SK-N-SH treated with all-trans-retinoic acid at 6 μM for 48 hours (cell line): Measurements from ENCODE around the gene ZNF462.
"Not testable (repeated sequence)": the region's sequence is repeated elsewhere in the genome, so short reads cannot be mapped to it uniquely, and the experiment has no call there.

Experiments
- ATAC-seq: fragments of 200-7000 bp; cut with Tn5 transposase; 3 replicates; pipeline ENCODE4 v1.9.1; 2020; ENCODE audit warnings: mild to moderate bottlenecking, moderate library complexity
- ARNTL ChIP-seq: fragments of 450-650 bp; formaldehyde crosslinking; IDR thresholded peaks from 2 replicates; pipeline ENCODE4 v1.5.0; 2020; ENCODE audit warnings: low read depth, mild to moderate bottlenecking, moderate library complexity, borderline replicate concordance
- CREB5 ChIP-seq: fragments of 250-450 bp; sonication (Bioruptor Pico); IDR thresholded peaks from 2 replicates; pipeline ENCODE4 v1.5.1; 2020; ENCODE audit warnings: low read depth, mild to moderate bottlenecking, moderate library complexity
- GLIS3 ChIP-seq: fragments of 250-450 bp; sonication (Bioruptor Pico); IDR thresholded peaks from 2 replicates; pipeline ENCODE4 v1.5.0; 2020; ENCODE audit warnings: mild to moderate bottlenecking, moderate library complexity
- ISL1 ChIP-seq: fragments of 250-450 bp; sonication (Bioruptor Pico); IDR thresholded peaks from 2 replicates; pipeline ENCODE4 v2.1.2; 2022; ENCODE audit warnings: mild to moderate bottlenecking, moderate library complexity
- PATZ1 ChIP-seq: fragments of 250-450 bp; sonication (Bioruptor Pico); IDR thresholded peaks from 2 replicates; pipeline ENCODE4 v1.8.0; 2020; ENCODE audit warnings: mild to moderate bottlenecking, moderate library complexity, borderline replicate concordance
- PPARA ChIP-seq: fragments of 250-450 bp; sonication (Bioruptor Pico); IDR thresholded peaks from 2 replicates; pipeline ENCODE4 v1.5.0; 2020; ENCODE audit warnings: mild to moderate bottlenecking, borderline replicate concordance
- SNAI2 ChIP-seq: fragments of 250-450 bp; sonication (Bioruptor Pico); IDR thresholded peaks from 2 replicates; pipeline ENCODE4 v1.5.0; 2020; ENCODE audit warnings: mild to moderate bottlenecking, moderate library complexity
- TCF4 ChIP-seq: fragments of 250-450 bp; sonication (Bioruptor Pico); IDR thresholded peaks from 2 replicates; pipeline ENCODE4 v1.8.0; 2021; ENCODE audit warnings: mild to moderate bottlenecking, moderate library complexity, borderline replicate concordance
- TOX ChIP-seq: fragments of 250-450 bp; sonication (Bioruptor Pico); IDR thresholded peaks from 2 replicates; pipeline ENCODE4 v1.8.0; 2021; ENCODE audit warnings: mild to moderate bottlenecking, moderate library complexity, borderline replicate concordance
- TSHZ2 ChIP-seq: fragments of 250-450 bp; sonication (Bioruptor Pico); IDR thresholded peaks from 2 replicates; pipeline ENCODE4 v1.5.0; 2020; ENCODE audit warnings: mild to moderate bottlenecking, moderate library complexity
- ZFP3 ChIP-seq: fragments of 250-450 bp; sonication (Bioruptor Pico); IDR thresholded peaks from 2 replicates; pipeline ENCODE4 v1.5.0; 2020; ENCODE audit warnings: mild to moderate bottlenecking, moderate library complexity
- ZFP30 ChIP-seq: fragments of 450-650 bp; formaldehyde crosslinking; IDR thresholded peaks from 2 replicates; pipeline ENCODE4 v1.5.0; 2022; ENCODE audit warnings: mild to moderate bottlenecking, moderate library complexity
- ZNF565 ChIP-seq: fragments of 450-650 bp; formaldehyde crosslinking; conservative IDR thresholded peaks from 2 replicates; pipeline ENCODE4 v1.5.0; 2020; ENCODE audit warnings: low read depth, mild to moderate bottlenecking, moderate library complexity
- ZNF70 ChIP-seq: fragments of 450-650 bp; formaldehyde crosslinking; IDR thresholded peaks from 2 replicates; pipeline ENCODE4 v1.5.0; 2020; ENCODE audit warnings: mild to moderate bottlenecking, moderate library complexity
- ZNF8 ChIP-seq: fragments of 450-650 bp; formaldehyde crosslinking; IDR thresholded peaks from 2 replicates; pipeline ENCODE4 v1.5.0; 2020; ENCODE audit warnings: mild to moderate bottlenecking, moderate library complexity
- TF ChIP-seq, protein P1 (sequence below): fragments of 250-450 bp; sonication (Bioruptor Pico); IDR thresholded peaks from 2 replicates; pipeline ENCODE4 v1.8.0; 2021; ENCODE audit warnings: low read depth, mild to moderate bottlenecking, moderate library complexity, borderline replicate concordance
- TF ChIP-seq, protein P2 (sequence below): fragments of 250-450 bp; sonication (Bioruptor Pico); IDR thresholded peaks from 2 replicates; pipeline ENCODE4 v1.5.1; 2021; ENCODE audit warnings: mild to moderate bottlenecking, moderate library complexity

ZNF462 gene

GRCh38 chr9:106981396-106982287 is 118.7 kb downstream of the ZNF462 start (continued):
- TF ChIP-seq, protein P1, sequence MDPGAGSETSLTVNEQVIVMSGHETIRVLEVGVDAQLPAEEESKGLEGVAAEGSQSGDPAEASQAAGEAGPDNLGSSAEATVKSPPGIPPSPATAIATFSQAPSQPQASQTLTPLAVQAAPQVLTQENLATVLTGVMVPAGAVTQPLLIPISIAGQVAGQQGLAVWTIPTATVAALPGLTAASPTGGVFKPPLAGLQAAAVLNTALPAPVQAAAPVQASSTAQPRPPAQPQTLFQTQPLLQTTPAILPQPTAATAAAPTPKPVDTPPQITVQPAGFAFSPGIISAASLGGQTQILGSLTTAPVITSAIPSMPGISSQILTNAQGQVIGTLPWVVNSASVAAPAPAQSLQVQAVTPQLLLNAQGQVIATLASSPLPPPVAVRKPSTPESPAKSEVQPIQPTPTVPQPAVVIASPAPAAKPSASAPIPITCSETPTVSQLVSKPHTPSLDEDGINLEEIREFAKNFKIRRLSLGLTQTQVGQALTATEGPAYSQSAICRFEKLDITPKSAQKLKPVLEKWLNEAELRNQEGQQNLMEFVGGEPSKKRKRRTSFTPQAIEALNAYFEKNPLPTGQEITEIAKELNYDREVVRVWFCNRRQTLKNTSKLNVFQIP (CRISPR knock-in tag), result no peak
- TF ChIP-seq ZNF70 (CRISPR knock-in tag) (no peak), GLIS3 (CRISPR knock-in tag) (no peak), ZNF565 (CRISPR knock-in tag) (no peak)
- TF ChIP-seq, all 23 proteins: peak for 0

- ATAC-seq, result no peak
- no peak for TF ChIP-seq ZFP30 (CRISPR knock-in tag)
- no peak for TF ChIP-seq ZNF8
- TF ChIP-seq ISL1 (CRISPR knock-in tag), result no peak
- TF ChIP-seq GLIS3 (CRISPR knock-in tag), result no peak
- TF ChIP-seq TCF4 (CRISPR knock-in tag), result no peak
- no peak for TF ChIP-seq TOX (CRISPR knock-in tag)
- no peak for TF ChIP-seq SNAI2 (CRISPR knock-in tag)
- TF ChIP-seq ZNF565 (CRISPR knock-in tag), result no peak
- no peak for TF ChIP-seq ZFP3 (CRISPR knock-in tag)
- no peak for TF ChIP-seq PPARA (CRISPR knock-in tag)
- no peak for TF ChIP-seq CREB5 (CRISPR knock-in tag)
- no peak for TF ChIP-seq ZNF70 (CRISPR knock-in tag)
- TF ChIP-seq, protein P1 (CRISPR knock-in tag), result no peak
These were observed 119.7 kb downstream of the ZNF462 start for GRCh38 chr9:106982636-106983035.

DNA sequence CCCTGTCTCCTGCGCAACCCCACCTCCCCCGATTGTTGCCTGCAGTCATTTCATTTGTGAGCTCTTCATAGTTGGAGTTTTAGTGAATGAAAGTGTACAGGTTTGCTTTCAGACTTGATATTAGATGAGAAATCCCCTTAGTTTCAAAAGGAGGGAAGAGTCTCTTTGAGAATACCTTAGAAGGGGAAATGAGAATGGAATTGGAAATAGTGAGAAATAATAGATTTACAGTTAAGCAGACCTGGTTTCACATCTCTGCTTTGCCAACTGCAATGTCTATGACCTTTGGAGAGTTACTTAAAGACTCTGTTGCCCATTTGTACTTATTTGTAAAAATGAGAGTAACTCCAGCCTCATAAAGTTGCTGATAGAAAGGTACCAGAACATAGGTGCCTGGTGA is 120.4 kb downstream of the ZNF462 start:
- no peak for ATAC-seq
- TF ChIP-seq, protein P2, sequence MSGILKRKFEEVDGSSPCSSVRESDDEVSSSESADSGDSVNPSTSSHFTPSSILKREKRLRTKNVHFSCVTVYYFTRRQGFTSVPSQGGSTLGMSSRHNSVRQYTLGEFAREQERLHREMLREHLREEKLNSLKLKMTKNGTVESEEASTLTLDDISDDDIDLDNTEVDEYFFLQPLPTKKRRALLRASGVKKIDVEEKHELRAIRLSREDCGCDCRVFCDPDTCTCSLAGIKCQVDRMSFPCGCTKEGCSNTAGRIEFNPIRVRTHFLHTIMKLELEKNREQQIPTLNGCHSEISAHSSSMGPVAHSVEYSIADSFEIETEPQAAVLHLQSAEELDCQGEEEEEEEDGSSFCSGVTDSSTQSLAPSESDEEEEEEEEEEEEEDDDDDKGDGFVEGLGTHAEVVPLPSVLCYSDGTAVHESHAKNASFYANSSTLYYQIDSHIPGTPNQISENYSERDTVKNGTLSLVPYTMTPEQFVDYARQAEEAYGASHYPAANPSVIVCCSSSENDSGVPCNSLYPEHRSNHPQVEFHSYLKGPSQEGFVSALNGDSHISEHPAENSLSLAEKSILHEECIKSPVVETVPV (CRISPR knock-in tag), result no peak
- TF ChIP-seq PPARA (CRISPR knock-in tag), result no peak
- TF ChIP-seq ZNF8, result no peak
- no peak for TF ChIP-seq PATZ1 (CRISPR knock-in tag)
- TF ChIP-seq ARNTL (CRISPR knock-in tag), result no peak
- no peak for TF ChIP-seq ZFP3 (CRISPR knock-in tag)
- no peak for TF ChIP-seq SNAI2 (CRISPR knock-in tag)
- no peak for TF ChIP-seq CREB5 (CRISPR knock-in tag)
- TF ChIP-seq TSHZ2 (CRISPR knock-in tag), result no peak

DNA sequence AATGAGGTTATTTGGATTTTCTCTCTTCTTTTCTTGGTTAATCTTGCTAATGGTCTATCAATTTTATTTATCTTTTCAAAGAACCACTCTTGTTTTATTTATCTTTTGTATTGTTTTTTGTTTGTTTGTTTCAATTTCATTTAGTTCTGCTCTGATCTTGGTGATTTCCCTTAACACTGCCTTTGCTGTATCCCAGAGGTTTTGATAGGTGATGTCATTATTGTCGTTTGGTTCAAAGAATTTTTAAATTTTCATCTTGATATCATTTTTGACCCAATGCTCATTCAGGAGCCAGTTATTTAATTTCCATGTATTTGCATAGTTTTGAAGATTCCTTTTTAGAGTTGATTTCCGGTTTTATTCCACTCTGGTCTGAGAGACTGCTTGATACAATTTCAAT is 126.9 kb downstream of the ZNF462 start:
- not testable (repeated sequence) for ATAC-seq
